GM18526 (cell line): ENCODE results near the gene GARIN3.

Experiments used
- POLR2A ChIP-seq: IDR thresholded peaks from 3 replicates; pipeline ENCODE4 v1.6.1; 2011; ENCODE audit not compliant: insufficient read length; ENCODE audit errors: extremely low read depth

GARIN3 gene

GRCh38 chr5:157189223-157189622 is 23.2 kb upstream of the GARIN3 start:
- TF ChIP-seq POLR2A = no peak

GRCh38 chr5:157188270-157188669 is 22.2 kb upstream of the GARIN3 start:
- no peak for TF ChIP-seq POLR2A

GRCh38 chr5:157187046-157187754 is 21.1 kb upstream of the GARIN3 start:
- no peak for TF ChIP-seq POLR2A

GRCh38 chr5:157186309-157187045 is 20.4 kb upstream of the GARIN3 start:
- no peak for TF ChIP-seq POLR2A

- no peak for TF ChIP-seq POLR2A
Measured at GRCh38 chr5:157184117-157184670, 18.1 kb upstream of the GARIN3 start.

GRCh38 chr5:157182143-157182757 is 16.2 kb upstream of the GARIN3 start:
- TF ChIP-seq POLR2A = no peak

GRCh38 chr5:157180374-157181264 is 14.6 kb upstream of the GARIN3 start, which contains the start of gene ITK:
Gene ITK, plus strand, starts transcription at chr5:157180840. Its CDS starts 138 bp downstream, at chr5:157180978.
- no peak for TF ChIP-seq POLR2A

- TF ChIP-seq POLR2A = no peak
Measured at GRCh38 chr5:157178966-157179365, 12.9 kb upstream of the GARIN3 start.

- no peak for TF ChIP-seq POLR2A
Measured at GRCh38 chr5:157177953-157178352, 11.9 kb upstream of the GARIN3 start.

GRCh38 chr5:157175071-157175612 is 9.1 kb upstream of the GARIN3 start:
- TF ChIP-seq POLR2A = no peak

GRCh38 chr5:157172403-157172802 is 6.3 kb upstream of the GARIN3 start:
- no peak for TF ChIP-seq POLR2A

GRCh38 chr5:157168286-157168685 is 2.2 kb upstream of the GARIN3 start:
- no peak for TF ChIP-seq POLR2A

GRCh38 chr5:157167214-157167621 is 1.2 kb upstream of the GARIN3 start:
- no peak for TF ChIP-seq POLR2A

- TF ChIP-seq POLR2A = no peak
Measured at GRCh38 chr5:157165668-157166067, 396 bp downstream of the GARIN3 start.
